HepG2 (cell line): ENCODE measurements around the gene TMEM14A. TPM values are rescaled to one million over a fixed set of nuclear protein-coding genes. Genes with fewer than 3 reads are reported as not detected.
A peak's percentile ranks its signal among the peaks of the same experiment; 100 is the strongest.

Experiments
- BCL6 ChIP-seq: IDR thresholded peaks from 2 replicates; pipeline ENCODE4 v1.6.1; 2016; ENCODE audit warnings: missing genetic modification reagents, missing compliant biosample characterization
- CCAR2 ChIP-seq: fragments of 200-400 bp; formaldehyde crosslinking; optimal IDR thresholded peaks from 2 replicates; pipeline ENCODE3; 2018; ENCODE audit warnings: low read depth, mild to moderate bottlenecking, low read length, moderate library complexity
- RFXAP ChIP-seq: sonication (generic); formaldehyde crosslinking; IDR thresholded peaks from 2 replicates; pipeline ENCODE4 v1.4.0; 2020; ENCODE audit warnings: missing genetic modification reagents, borderline replicate concordance
- SIX1 ChIP-seq: sonication (generic); formaldehyde crosslinking; IDR thresholded peaks from 2 replicates; pipeline ENCODE4 v1.4.0; 2020; ENCODE audit warnings: missing genetic modification reagents, borderline replicate concordance
- SMYD3 ChIP-seq: sonication (generic); formaldehyde crosslinking; IDR thresholded peaks from 2 replicates; pipeline ENCODE4 v1.8.1; 2023; ENCODE audit warnings: mild to moderate bottlenecking, missing genetic modification reagents
- SPEN ChIP-seq: sonication (generic); formaldehyde crosslinking; IDR thresholded peaks from 2 replicates; pipeline ENCODE4 v1.5.1; 2020; ENCODE audit warnings: low read depth, mild to moderate bottlenecking, missing genetic modification reagents
- ZFP82 ChIP-seq: sonication (generic); formaldehyde crosslinking; IDR thresholded peaks from 2 replicates; pipeline ENCODE4 v1.5.1; 2020; ENCODE audit warnings: mild to moderate bottlenecking, missing genetic modification reagents, borderline replicate concordance
- ZFX ChIP-seq: sonication (generic); formaldehyde crosslinking; IDR thresholded peaks from 2 replicates; pipeline ENCODE4 v1.4.0; 2020; ENCODE audit warnings: mild to moderate bottlenecking, low read depth, missing genetic modification reagents, moderate library complexity
- ZMYM3 ChIP-seq: sonication (generic); formaldehyde crosslinking; IDR thresholded peaks from 2 replicates; pipeline ENCODE4 v1.5.1; 2020; ENCODE audit warnings: mild to moderate bottlenecking, missing genetic modification reagents
- ZMYM4 ChIP-seq: sonication (generic); formaldehyde crosslinking; IDR thresholded peaks from 2 replicates; pipeline ENCODE4 v1.8.1; 2023; ENCODE audit warnings: mild to moderate bottlenecking, missing genetic modification reagents
- ZNF143 ChIP-seq: sonication (generic); formaldehyde crosslinking; IDR thresholded peaks from 2 replicates; pipeline ENCODE4 v1.4.0; 2020; ENCODE audit warnings: missing genetic modification reagents
- ZNF329 ChIP-seq: sonication (generic); formaldehyde crosslinking; IDR thresholded peaks from 2 replicates; pipeline ENCODE4 v1.9.0; 2021; ENCODE audit warnings: low read depth, mild to moderate bottlenecking, missing genetic modification reagents
- ZNF547 ChIP-seq: sonication (generic); formaldehyde crosslinking; IDR thresholded peaks from 2 replicates; pipeline ENCODE4 v1.5.1; 2020; ENCODE audit warnings: mild to moderate bottlenecking, missing genetic modification reagents
- ZNF619 ChIP-seq: sonication (generic); formaldehyde crosslinking; IDR thresholded peaks from 2 replicates; pipeline ENCODE4 v1.4.0; 2020; ENCODE audit warnings: mild to moderate bottlenecking, missing genetic modification reagents
- ZNF775 ChIP-seq: sonication (generic); formaldehyde crosslinking; IDR thresholded peaks from 2 replicates; pipeline ENCODE4 v1.4.0; 2020; ENCODE audit warnings: missing genetic modification reagents, mild to moderate bottlenecking, moderate library complexity, borderline replicate concordance
- polyA plus RNA-seq, 8 experiments: library from polyadenylated mRNA; depleted of rRNA in 3 of 8; stranded (reverse) in 7 of 8; unstranded in 1 of 8; fragments of >200 nt; fragmentation: Illumina TruSeq in 4 of 8; extraction: Trizol in 4 of 8; gene quantifications; 2 replicates each; pipeline versions ENCODE4 v1.2.1 to v1.2.3, GENCODE V29; 2011 to 2016; ENCODE audit warnings: low read depth in 4 of 8, missing spikeins in 1 of 8, mixed read lengths in 1 of 8; ENCODE audit not compliant: insufficient read depth in 1 of 8
- total RNA-seq, 5 experiments: library from RNA; depleted of rRNA; stranded (reverse); fragments of >200 nt; fragmentation: Illumina TruSeq; extraction: Trizol; gene quantifications; 2 replicates each; pipeline ENCODE4 v1.2.3, GENCODE V29; 2016; ENCODE audit warnings: low read depth in 1 of 5
- TF ChIP-seq, protein P1 (sequence below), 2 experiments: IDR thresholded peaks; 2 replicates each; pipeline ENCODE4 v1.6.1; 2011 to 2012; ENCODE audit warnings: low read length in 2 of 2, borderline replicate concordance in 1 of 2, low read depth in 1 of 2, mild to moderate bottlenecking in 1 of 2, moderate library complexity in 1 of 2
- TF ChIP-seq, protein P2 (sequence below): sonication (generic); formaldehyde crosslinking; IDR thresholded peaks from 2 replicates; pipeline ENCODE4 v1.4.0; 2020; ENCODE audit warnings: missing genetic modification reagents
- TF ChIP-seq, protein P3 (sequence below): sonication (generic); formaldehyde crosslinking; IDR thresholded peaks from 2 replicates; pipeline ENCODE4 v1.5.0; 2020; ENCODE audit warnings: missing genetic modification reagents
- TF ChIP-seq, protein P4 (sequence below): sonication (generic); formaldehyde crosslinking; IDR thresholded peaks from 2 replicates; pipeline ENCODE4 v1.4.0; 2020; ENCODE audit warnings: missing genetic modification reagents, low read depth, mild to moderate bottlenecking, borderline replicate concordance
- TF ChIP-seq, protein P5 (sequence below): sonication (generic); formaldehyde crosslinking; IDR thresholded peaks from 2 replicates; pipeline ENCODE4 v1.4.0; 2020; ENCODE audit warnings: missing genetic modification reagents
- TF ChIP-seq, protein P6 (sequence below): sonication (generic); formaldehyde crosslinking; IDR thresholded peaks from 2 replicates; pipeline ENCODE4 v1.8.0; 2022; ENCODE audit warnings: missing genetic modification reagents, low read depth, mild to moderate bottlenecking, borderline replicate concordance

TMEM14A gene
- total and polyA plus RNA-seq, 2 of the 13 experiments (the other 11 are each of a cell fraction or from before 2014, with no cell fraction given) = 24.6 to 73.7 TPM

DNA sequence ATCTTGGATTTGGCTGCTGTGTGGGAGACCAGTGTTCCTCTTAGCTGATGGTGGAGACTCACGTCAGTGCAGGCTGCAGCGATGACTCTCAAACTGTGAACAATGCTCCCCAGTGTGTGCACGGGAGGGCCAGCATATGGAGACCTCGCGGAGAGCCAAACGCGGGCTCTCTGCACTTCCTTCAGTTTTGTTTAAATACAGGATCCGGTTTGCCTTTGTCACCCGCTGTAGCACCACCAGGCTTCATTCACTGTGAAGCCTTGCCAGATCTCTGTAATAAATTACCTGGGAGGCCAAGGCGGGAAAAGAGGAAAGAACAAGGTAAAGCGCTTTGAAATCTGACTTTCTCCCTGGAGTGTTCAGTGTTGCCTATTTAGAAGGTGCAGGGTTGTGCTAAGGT is 30.7 kb upstream of the TMEM14A start (continued):
- 0 out of 2 replicates have a peak, but pooled peaks have one; percentile 65 for TF ChIP-seq SMYD3 (CRISPR knock-in tag)
- TF ChIP-seq ZNF329 = no peak
- TF ChIP-seq ZNF547 = no peak
- TF ChIP-seq ZNF775 (CRISPR knock-in tag) = no peak
- TF ChIP-seq, protein P1, sequence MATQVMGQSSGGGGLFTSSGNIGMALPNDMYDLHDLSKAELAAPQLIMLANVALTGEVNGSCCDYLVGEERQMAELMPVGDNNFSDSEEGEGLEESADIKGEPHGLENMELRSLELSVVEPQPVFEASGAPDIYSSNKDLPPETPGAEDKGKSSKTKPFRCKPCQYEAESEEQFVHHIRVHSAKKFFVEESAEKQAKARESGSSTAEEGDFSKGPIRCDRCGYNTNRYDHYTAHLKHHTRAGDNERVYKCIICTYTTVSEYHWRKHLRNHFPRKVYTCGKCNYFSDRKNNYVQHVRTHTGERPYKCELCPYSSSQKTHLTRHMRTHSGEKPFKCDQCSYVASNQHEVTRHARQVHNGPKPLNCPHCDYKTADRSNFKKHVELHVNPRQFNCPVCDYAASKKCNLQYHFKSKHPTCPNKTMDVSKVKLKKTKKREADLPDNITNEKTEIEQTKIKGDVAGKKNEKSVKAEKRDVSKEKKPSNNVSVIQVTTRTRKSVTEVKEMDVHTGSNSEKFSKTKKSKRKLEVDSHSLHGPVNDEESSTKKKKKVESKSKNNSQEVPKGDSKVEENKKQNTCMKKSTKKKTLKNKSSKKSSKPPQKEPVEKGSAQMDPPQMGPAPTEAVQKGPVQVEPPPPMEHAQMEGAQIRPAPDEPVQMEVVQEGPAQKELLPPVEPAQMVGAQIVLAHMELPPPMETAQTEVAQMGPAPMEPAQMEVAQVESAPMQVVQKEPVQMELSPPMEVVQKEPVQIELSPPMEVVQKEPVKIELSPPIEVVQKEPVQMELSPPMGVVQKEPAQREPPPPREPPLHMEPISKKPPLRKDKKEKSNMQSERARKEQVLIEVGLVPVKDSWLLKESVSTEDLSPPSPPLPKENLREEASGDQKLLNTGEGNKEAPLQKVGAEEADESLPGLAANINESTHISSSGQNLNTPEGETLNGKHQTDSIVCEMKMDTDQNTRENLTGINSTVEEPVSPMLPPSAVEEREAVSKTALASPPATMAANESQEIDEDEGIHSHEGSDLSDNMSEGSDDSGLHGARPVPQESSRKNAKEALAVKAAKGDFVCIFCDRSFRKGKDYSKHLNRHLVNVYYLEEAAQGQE (IDR thresholded peaks at IDR 0.05; ENCODE audit: borderline replicate concordance in 1 of 2, low read depth in 1 of 2, low read length in 2 of 2) = no peak
- TF ChIP-seq, protein P2, sequence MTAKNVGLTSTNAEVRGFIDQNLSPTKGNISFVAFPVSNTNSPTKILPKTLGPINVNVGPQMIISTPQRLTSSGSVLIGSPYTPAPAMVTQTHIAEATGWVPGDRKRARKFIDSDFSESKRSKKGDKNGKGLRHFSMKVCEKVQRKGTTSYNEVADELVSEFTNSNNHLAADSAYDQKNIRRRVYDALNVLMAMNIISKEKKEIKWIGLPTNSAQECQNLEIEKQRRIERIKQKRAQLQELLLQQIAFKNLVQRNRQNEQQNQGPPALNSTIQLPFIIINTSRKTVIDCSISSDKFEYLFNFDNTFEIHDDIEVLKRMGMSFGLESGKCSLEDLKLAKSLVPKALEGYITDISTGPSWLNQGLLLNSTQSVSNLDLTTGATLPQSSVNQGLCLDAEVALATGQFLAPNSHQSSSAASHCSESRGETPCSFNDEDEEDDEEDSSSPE (CRISPR knock-in tag) = peak; percentile 66; the same call in 1 of the 2 replicates
- TF ChIP-seq RFXAP (CRISPR knock-in tag) = 0 out of 2 replicates have a peak, but pooled peaks have one; percentile 55
- no peak for TF ChIP-seq ZNF143 (CRISPR knock-in tag)
- no peak for TF ChIP-seq BCL6 (CRISPR knock-in tag)
- 0 out of 2 replicates have a peak, but pooled peaks have one; percentile 35 for TF ChIP-seq ZMYM4 (CRISPR knock-in tag)
- TF ChIP-seq, protein P3, sequence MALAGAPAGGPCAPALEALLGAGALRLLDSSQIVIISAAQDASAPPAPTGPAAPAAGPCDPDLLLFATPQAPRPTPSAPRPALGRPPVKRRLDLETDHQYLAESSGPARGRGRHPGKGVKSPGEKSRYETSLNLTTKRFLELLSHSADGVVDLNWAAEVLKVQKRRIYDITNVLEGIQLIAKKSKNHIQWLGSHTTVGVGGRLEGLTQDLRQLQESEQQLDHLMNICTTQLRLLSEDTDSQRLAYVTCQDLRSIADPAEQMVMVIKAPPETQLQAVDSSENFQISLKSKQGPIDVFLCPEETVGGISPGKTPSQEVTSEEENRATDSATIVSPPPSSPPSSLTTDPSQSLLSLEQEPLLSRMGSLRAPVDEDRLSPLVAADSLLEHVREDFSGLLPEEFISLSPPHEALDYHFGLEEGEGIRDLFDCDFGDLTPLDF (CRISPR knock-in tag) = peak; percentile 73
- TF ChIP-seq, protein P4, sequence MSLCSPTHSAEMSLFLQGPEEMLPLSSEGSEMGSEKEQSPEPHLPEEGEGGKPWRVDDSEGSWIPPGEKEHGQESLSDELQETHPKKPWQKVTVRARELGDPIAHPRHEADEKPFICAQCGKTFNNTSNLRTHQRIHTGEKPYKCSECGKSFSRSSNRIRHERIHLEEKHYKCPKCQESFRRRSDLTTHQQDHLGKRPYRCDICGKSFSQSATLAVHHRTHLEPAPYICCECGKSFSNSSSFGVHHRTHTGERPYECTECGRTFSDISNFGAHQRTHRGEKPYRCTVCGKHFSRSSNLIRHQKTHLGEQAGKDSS = peak; percentile 85; the same call in 1 of the 2 replicates
- peak; percentile 46; the same call in 1 of the 2 replicates for TF ChIP-seq ZMYM3
- TF ChIP-seq SIX1 (CRISPR knock-in tag) = no peak
- TF ChIP-seq, protein P5, sequence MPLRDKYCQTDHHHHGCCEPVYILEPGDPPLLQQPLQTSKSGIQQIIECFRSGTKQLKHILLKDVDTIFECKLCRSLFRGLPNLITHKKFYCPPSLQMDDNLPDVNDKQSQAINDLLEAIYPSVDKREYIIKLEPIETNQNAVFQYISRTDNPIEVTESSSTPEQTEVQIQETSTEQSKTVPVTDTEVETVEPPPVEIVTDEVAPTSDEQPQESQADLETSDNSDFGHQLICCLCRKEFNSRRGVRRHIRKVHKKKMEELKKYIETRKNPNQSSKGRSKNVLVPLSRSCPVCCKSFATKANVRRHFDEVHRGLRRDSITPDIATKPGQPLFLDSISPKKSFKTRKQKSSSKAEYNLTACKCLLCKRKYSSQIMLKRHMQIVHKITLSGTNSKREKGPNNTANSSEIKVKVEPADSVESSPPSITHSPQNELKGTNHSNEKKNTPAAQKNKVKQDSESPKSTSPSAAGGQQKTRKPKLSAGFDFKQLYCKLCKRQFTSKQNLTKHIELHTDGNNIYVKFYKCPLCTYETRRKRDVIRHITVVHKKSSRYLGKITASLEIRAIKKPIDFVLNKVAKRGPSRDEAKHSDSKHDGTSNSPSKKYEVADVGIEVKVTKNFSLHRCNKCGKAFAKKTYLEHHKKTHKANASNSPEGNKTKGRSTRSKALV (CRISPR knock-in tag) = peak; percentile 79
- TF ChIP-seq ZFP82 = no peak
- no peak for TF ChIP-seq ZNF619
- no peak; the same call in 1 of the 2 replicates for TF ChIP-seq ZFX (CRISPR knock-in tag)
- no peak for TF ChIP-seq CCAR2
- TF ChIP-seq, protein P6, sequence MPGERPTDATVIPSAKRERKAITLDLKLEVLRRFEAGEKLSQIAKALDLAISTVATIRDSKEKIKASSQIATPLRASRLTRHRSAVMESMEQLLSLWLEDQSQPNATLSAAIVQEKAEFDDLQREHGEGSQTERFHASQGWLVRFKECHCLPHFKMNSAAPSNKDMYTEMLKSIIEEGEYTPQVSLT (CRISPR knock-in tag) = no peak
- TF ChIP-seq SPEN (CRISPR knock-in tag) = no peak
